BLaER1 (cell line): Measurements from ENCODE around the gene TAOK3.

Experiments
- H3K27ac ChIP-seq: shearing (Covaris generic); formaldehyde crosslinking; 2 replicates; pipeline ENCODE4 v1.8.1; 2022
- H3K27me3 ChIP-seq: shearing (Covaris generic); formaldehyde crosslinking; 2 replicates; pipeline ENCODE4 v1.8.1; 2022
- H3K36me3 ChIP-seq: shearing (Covaris generic); formaldehyde crosslinking; 2 replicates; pipeline ENCODE4 v1.8.1; 2022
- H3K4me1 ChIP-seq: shearing (Covaris generic); formaldehyde crosslinking; 2 replicates; pipeline ENCODE4 v1.8.1; 2022
- H3K4me2 ChIP-seq: shearing (Covaris generic); formaldehyde crosslinking; 2 replicates; pipeline ENCODE4 v1.8.1; 2022
- H3K4me3 ChIP-seq: shearing (Covaris generic); formaldehyde crosslinking; 2 replicates; pipeline ENCODE4 v1.8.1; 2022
- H3K9ac ChIP-seq: shearing (Covaris generic); formaldehyde crosslinking; 2 replicates; pipeline ENCODE4 v1.8.1; 2022
- H3K9me3 ChIP-seq: shearing (Covaris generic); formaldehyde crosslinking; 2 replicates; pipeline ENCODE4 v1.8.1; 2022
- H4K20me1 ChIP-seq: shearing (Covaris generic); formaldehyde crosslinking; 2 replicates; pipeline ENCODE4 v1.8.1; 2022
- Cebpa-rat ChIP-seq: shearing (Covaris generic); IDR thresholded peaks from 2 replicates; pipeline ENCODE4 v1.8.1; 2022

Gene TAOK3

GRCh38 chr12:118238888-118239287 lies 133.8 kb downstream of the TAOK3 start:
- no peak overlapping the region for H3K4me2 ChIP-seq
- H3K9ac ChIP-seq = no peak overlapping the region
- H3K36me3 ChIP-seq = peaks cover 38% of the 10 kb centered on the region
- no peaks in the 10 kb centered on the region for H3K9me3 ChIP-seq
- H4K20me1 ChIP-seq = no peaks in the 10 kb centered on the region
- no peaks in the 10 kb centered on the region for H3K27me3 ChIP-seq
- TF ChIP-seq Cebpa-rat = no peak
- peaks cover 23% of the 10 kb centered on the region for H3K4me1 ChIP-seq
- H3K4me3 ChIP-seq = no peak overlapping the region
- H3K27ac ChIP-seq = no peak overlapping the region

GRCh38 chr12:118237908-118238307 lies 134.8 kb downstream of the TAOK3 start:
- H3K4me3 ChIP-seq = no peak overlapping the region
- H3K27ac ChIP-seq = peak overlapping the region; percentile 49; the same call in 1 of the 2 replicates
- peak overlapping the region; percentile 61; the same call in 1 of the 2 replicates for H3K4me2 ChIP-seq

GRCh38 chr12:118237052-118237665 lies 135.5 kb downstream of the TAOK3 start:
- Histone ChIP-seq H3K4me2 (peak overlapping the region; percentile 61), H3K9me3 (no peaks in the 10 kb centered on the region), H3K27ac (peak overlapping the region; percentile 49), H4K20me1 (no peaks in the 10 kb centered on the region), H3K4me1 (peaks cover 23% of the 10 kb centered on the region), H3K27me3 (no peaks in the 10 kb centered on the region), H3K9ac (no peak overlapping the region), H3K36me3 (peaks cover 39% of the 10 kb centered on the region), H3K4me3 (no peak overlapping the region)
- no peak for TF ChIP-seq Cebpa-rat

More at GRCh38 chr12:118237908-118238307, 134.8 kb downstream of the TAOK3 start:
- Histone ChIP-seq H3K4me1 (peaks cover 23% of the 10 kb centered on the region), H3K9me3 (no peaks in the 10 kb centered on the region), H3K9ac (no peak overlapping the region), H3K27me3 (no peaks in the 10 kb centered on the region), H3K36me3 (peaks cover 39% of the 10 kb centered on the region), H4K20me1 (no peaks in the 10 kb centered on the region)
- TF ChIP-seq Cebpa-rat = no peak

- Histone ChIP-seq H3K4me3 (no peak overlapping the region), H4K20me1 (no peaks in the 10 kb centered on the region), H3K36me3 (peaks cover 48% of the 10 kb centered on the region), H3K27ac (no peak overlapping the region; the same call in 1 of the 2 replicates), H3K4me2 (peak overlapping the region; percentile 64; the same call in 1 of the 2 replicates), H3K27me3 (no peaks in the 10 kb centered on the region), H3K4me1 (peaks cover 24% of the 10 kb centered on the region), H3K9me3 (peaks cover 24% of the 10 kb centered on the region; the same call in 1 of the 2 replicates), H3K9ac (no peak overlapping the region)
- no peak for TF ChIP-seq Cebpa-rat
These were observed 152.0 kb downstream of the TAOK3 start for GRCh38 chr12:118220702-118221101.

GRCh38 chr12:118219772-118220171 lies 152.9 kb downstream of the TAOK3 start:
- Histone ChIP-seq H3K4me1 (peaks cover 24% of the 10 kb centered on the region), H3K36me3 (peaks cover 42% of the 10 kb centered on the region), H3K9ac (no peak overlapping the region), H3K27ac (peak overlapping the region; percentile 58; the same call in 1 of the 2 replicates), H4K20me1 (no peaks in the 10 kb centered on the region), H3K4me3 (no peak overlapping the region), H3K27me3 (no peaks in the 10 kb centered on the region), H3K9me3 (peaks cover 24% of the 10 kb centered on the region; the same call in 1 of the 2 replicates), H3K4me2 (peak overlapping the region; percentile 64)
- no peak for TF ChIP-seq Cebpa-rat

- Histone ChIP-seq H3K27me3 (no peaks in the 10 kb centered on the region), H3K27ac (no peak overlapping the region), H3K4me1 (peaks cover 24% of the 10 kb centered on the region), H3K4me2 (peak overlapping the region; percentile 64), H4K20me1 (no peaks in the 10 kb centered on the region), H3K9me3 (peaks cover 24% of the 10 kb centered on the region; the same call in 1 of the 2 replicates), H3K9ac (no peak overlapping the region), H3K4me3 (no peak overlapping the region), H3K36me3 (peaks cover 41% of the 10 kb centered on the region)
- TF ChIP-seq Cebpa-rat = no peak
These were observed 153.6 kb downstream of the TAOK3 start for GRCh38 chr12:118219106-118219505.

GRCh38 chr12:118213452-118213851 lies 159.3 kb downstream of the TAOK3 start:
- Histone ChIP-seq H3K27ac (no peak overlapping the region), H3K9ac (no peak overlapping the region), H3K4me2 (no peak overlapping the region), H4K20me1 (no peaks in the 10 kb centered on the region), H3K4me1 (no peaks in the 10 kb centered on the region), H3K9me3 (no peaks in the 10 kb centered on the region; the same call in 1 of the 2 replicates), H3K36me3 (peaks cover 50% of the 10 kb centered on the region), H3K27me3 (no peaks in the 10 kb centered on the region), H3K4me3 (no peak overlapping the region)
- TF ChIP-seq Cebpa-rat = no peak

- Histone ChIP-seq H3K27me3 (no peaks in the 10 kb centered on the region), H3K4me1 (no peaks in the 10 kb centered on the region), H3K4me3 (no peak overlapping the region), H3K9me3 (no peaks in the 10 kb centered on the region), H3K9ac (no peak overlapping the region), H4K20me1 (no peaks in the 10 kb centered on the region), H3K27ac (no peak overlapping the region), H3K4me2 (no peak overlapping the region), H3K36me3 (peaks cover 50% of the 10 kb centered on the region)
- no peak for TF ChIP-seq Cebpa-rat
These were observed 160.1 kb downstream of the TAOK3 start for GRCh38 chr12:118212606-118213005.

- H3K9ac ChIP-seq = no peak overlapping the region
- peaks cover 53% of the 10 kb centered on the region for H3K36me3 ChIP-seq
- H3K4me1 ChIP-seq = no peaks in the 10 kb centered on the region
- no peak overlapping the region for H3K4me2 ChIP-seq
- no peaks in the 10 kb centered on the region for H3K9me3 ChIP-seq
- no peaks in the 10 kb centered on the region for H4K20me1 ChIP-seq
- no peaks in the 10 kb centered on the region for H3K27me3 ChIP-seq
- H3K27ac ChIP-seq = no peak overlapping the region
- no peak overlapping the region for H3K4me3 ChIP-seq
- TF ChIP-seq Cebpa-rat = no peak
These were observed 166.6 kb downstream of the TAOK3 start for GRCh38 chr12:118206107-118206412.

- H3K9ac ChIP-seq = no peak overlapping the region
- no peaks in the 10 kb centered on the region for H4K20me1 ChIP-seq
- H3K4me1 ChIP-seq = no peaks in the 10 kb centered on the region
- no peak overlapping the region for H3K27ac ChIP-seq
- H3K36me3 ChIP-seq = peaks cover 62% of the 10 kb centered on the region
- H3K27me3 ChIP-seq = no peaks in the 10 kb centered on the region
- no peak for TF ChIP-seq Cebpa-rat
- no peak overlapping the region for H3K4me2 ChIP-seq
- no peak overlapping the region for H3K4me3 ChIP-seq
- H3K9me3 ChIP-seq = no peaks in the 10 kb centered on the region
These were observed 178.7 kb downstream of the TAOK3 start for GRCh38 chr12:118193958-118194357.
